Transverse colon (tissue), 4 donors: ENCODE measurements around the gene ABCB10.

Experiments used
- POLR2AphosphoS5 ChIP-seq, 3 donors: sonication (generic); formaldehyde crosslinking; IDR thresholded peaks; one replicate each; pipeline ENCODE4 v1.6.1; 2016; ENCODE audit warnings: antibody characterized with exemption in 3 of 3
- TF ChIP-seq, protein P1 (sequence below), 5 experiments: fragments of 200-600 bp in 3 of 5; fragments of 450-650 bp in 2 of 5; sonication (generic) in 3 of 5; IDR thresholded peaks; 1 replicate in 2 of 5; 2 replicates in 3 of 5; pipeline ENCODE4 v1.5.1; 2016 to 2017; ENCODE audit warnings: antibody characterized with exemption in 5 of 5, inconsistent platforms in 3 of 5, mild to moderate bottlenecking in 2 of 5, moderate library complexity in 1 of 5

DNA sequence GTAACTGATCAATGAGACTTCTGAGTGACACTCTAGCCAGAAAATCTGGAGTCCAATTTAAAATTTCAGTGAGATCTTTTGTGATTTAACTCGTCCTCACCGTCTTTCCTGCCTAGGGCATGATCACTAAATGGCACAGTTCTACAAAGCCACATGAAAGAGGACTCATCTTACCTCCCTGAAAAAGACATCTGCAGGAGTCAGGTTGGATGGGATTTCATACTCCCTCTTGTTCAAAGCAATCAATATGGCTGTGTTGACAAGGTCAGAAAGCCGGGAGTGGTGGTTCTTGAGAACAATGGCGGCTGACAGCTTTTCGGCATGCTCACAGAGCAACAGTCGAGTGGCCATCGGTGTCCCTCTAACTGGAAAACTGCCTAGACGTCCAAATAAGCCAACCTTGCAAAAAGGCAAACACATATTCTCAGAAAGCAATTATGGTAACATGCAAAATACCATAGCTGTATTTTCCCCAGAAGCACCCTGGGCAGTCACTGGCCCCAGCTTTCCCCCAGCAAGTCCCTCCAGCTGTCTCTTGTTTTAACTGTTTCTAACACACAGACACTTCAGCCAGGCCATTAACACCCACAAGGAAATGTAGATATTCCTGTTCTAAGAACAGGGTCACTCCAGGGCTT is 88.0 kb downstream of the ABCB10 start:
- TF ChIP-seq, protein P1, sequence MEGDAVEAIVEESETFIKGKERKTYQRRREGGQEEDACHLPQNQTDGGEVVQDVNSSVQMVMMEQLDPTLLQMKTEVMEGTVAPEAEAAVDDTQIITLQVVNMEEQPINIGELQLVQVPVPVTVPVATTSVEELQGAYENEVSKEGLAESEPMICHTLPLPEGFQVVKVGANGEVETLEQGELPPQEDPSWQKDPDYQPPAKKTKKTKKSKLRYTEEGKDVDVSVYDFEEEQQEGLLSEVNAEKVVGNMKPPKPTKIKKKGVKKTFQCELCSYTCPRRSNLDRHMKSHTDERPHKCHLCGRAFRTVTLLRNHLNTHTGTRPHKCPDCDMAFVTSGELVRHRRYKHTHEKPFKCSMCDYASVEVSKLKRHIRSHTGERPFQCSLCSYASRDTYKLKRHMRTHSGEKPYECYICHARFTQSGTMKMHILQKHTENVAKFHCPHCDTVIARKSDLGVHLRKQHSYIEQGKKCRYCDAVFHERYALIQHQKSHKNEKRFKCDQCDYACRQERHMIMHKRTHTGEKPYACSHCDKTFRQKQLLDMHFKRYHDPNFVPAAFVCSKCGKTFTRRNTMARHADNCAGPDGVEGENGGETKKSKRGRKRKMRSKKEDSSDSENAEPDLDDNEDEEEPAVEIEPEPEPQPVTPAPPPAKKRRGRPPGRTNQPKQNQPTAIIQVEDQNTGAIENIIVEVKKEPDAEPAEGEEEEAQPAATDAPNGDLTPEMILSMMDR (IDR thresholded peaks at IDR 0.05), result no peak
- TF ChIP-seq POLR2AphosphoS5 (IDR thresholded peaks at IDR 0.05), result no peak
